DND-41 (cell line): ENCODE results near the gene CD4.

Source experiments
- EZH2 ChIP-seq: IDR thresholded peaks from 3 replicates; pipeline ENCODE4 v1.6.1; 2012; ENCODE audit warnings: borderline replicate concordance, low read depth, mild to moderate bottlenecking, moderate library complexity, low read length, inconsistent platforms; ENCODE audit not compliant: severe bottlenecking
- TF ChIP-seq, protein P1 (sequence below): IDR thresholded peaks from 2 replicates; pipeline ENCODE4 v1.5.1; 2012; ENCODE audit warnings: borderline replicate concordance, low read length, moderate library complexity, mild to moderate bottlenecking; ENCODE audit not compliant: poor library complexity, severe bottlenecking; ENCODE audit errors: extremely low read depth

DNA sequence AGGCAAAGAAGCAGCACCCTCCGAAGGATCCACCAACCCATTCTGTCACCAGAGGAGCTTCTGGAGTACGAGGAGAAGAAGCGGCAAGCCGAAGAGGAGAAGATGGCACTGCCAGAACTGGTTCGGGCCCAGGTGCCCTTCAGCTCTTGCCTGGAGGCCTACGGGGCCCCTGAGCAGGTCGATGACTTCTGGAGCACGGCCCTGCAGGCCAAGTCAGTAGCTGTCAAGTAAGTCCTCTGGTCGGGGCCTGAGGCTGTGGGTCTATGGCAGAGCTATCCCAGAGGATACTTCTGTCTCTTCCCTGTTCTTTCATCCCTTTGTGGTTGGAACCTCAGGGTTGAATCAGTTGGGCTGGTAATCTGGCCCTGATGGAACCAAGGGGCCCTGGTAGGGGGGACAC is 72.1 kb downstream of the CD4 start:
- TF ChIP-seq, protein P1, sequence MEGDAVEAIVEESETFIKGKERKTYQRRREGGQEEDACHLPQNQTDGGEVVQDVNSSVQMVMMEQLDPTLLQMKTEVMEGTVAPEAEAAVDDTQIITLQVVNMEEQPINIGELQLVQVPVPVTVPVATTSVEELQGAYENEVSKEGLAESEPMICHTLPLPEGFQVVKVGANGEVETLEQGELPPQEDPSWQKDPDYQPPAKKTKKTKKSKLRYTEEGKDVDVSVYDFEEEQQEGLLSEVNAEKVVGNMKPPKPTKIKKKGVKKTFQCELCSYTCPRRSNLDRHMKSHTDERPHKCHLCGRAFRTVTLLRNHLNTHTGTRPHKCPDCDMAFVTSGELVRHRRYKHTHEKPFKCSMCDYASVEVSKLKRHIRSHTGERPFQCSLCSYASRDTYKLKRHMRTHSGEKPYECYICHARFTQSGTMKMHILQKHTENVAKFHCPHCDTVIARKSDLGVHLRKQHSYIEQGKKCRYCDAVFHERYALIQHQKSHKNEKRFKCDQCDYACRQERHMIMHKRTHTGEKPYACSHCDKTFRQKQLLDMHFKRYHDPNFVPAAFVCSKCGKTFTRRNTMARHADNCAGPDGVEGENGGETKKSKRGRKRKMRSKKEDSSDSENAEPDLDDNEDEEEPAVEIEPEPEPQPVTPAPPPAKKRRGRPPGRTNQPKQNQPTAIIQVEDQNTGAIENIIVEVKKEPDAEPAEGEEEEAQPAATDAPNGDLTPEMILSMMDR = no peak
- TF ChIP-seq EZH2 = no peak
